ENCODE results near the gene AIG1. TPM values are rescaled to one million over a fixed set of nuclear protein-coding genes. Genes with fewer than 3 reads are reported as not detected.

Gene AIG1
- total RNA-seq, 1 donor from 2014 or later = 29.6 TPM

DNA sequence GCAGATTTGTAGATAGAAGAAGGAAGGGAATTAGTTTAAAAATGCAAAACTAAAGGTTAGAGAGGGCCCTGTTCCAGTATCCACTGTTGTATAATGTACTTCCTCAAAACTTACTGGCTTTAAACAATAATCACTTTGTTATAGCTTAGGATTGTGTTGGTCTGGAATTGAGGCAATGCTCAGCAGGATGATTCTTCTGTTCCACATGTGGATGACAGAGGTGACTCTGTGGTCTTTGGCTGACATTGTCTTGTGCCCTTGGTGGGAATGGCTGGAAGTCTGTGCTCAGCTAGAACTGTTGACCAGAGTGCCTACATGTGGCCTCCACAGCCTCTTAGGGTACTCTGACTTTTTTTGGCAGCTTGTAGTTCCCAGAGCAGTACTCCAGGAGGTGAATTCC, 143.4 kb downstream of the AIG1 start:
- intact Hi-C loops (cut with DNase I) = no loop called here
- no peaks in the 10 kb centered on the region for H3K4me1 ChIP-seq
- H3K36me3 ChIP-seq = no peaks in the 10 kb centered on the region
- TF ChIP-seq, protein P1, sequence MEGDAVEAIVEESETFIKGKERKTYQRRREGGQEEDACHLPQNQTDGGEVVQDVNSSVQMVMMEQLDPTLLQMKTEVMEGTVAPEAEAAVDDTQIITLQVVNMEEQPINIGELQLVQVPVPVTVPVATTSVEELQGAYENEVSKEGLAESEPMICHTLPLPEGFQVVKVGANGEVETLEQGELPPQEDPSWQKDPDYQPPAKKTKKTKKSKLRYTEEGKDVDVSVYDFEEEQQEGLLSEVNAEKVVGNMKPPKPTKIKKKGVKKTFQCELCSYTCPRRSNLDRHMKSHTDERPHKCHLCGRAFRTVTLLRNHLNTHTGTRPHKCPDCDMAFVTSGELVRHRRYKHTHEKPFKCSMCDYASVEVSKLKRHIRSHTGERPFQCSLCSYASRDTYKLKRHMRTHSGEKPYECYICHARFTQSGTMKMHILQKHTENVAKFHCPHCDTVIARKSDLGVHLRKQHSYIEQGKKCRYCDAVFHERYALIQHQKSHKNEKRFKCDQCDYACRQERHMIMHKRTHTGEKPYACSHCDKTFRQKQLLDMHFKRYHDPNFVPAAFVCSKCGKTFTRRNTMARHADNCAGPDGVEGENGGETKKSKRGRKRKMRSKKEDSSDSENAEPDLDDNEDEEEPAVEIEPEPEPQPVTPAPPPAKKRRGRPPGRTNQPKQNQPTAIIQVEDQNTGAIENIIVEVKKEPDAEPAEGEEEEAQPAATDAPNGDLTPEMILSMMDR (IDR thresholded peaks at IDR 0.05) = no peak
- H3K27ac ChIP-seq = no peak overlapping the region
- peaks cover 4% of the 10 kb centered on the region for H3K9me3 ChIP-seq
- no peaks in the 10 kb centered on the region for H3K27me3 ChIP-seq (ENCODE audit: low read depth)
- no peak overlapping the region for H3K4me3 ChIP-seq
- ATAC-seq (no peak), DNase-seq (no peak)

DNA sequence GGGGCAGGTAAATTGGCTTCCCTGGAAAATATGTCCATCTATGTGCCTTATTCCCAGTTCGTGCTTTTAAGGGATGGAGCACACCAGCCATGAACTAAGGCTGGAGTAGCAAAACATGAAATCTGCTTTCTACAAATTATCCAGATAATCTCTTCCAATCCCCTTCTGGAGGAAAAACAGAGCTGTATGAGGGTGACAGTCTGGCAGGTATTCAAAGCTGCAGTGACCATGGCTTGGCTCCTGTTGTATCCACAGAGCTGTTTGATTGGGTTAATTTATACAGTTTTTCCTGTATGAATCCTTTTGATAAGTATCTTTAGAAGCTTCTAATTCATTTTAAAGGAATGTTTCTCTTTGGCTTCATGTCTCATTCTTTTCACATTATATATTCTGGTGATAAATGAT, 144.4 kb downstream of the AIG1 start:
- H3K36me3 ChIP-seq = no peaks in the 10 kb centered on the region
- intact Hi-C loops (cut with DNase I) = no loop called here
- H3K27ac ChIP-seq = no peak overlapping the region
- H3K4me1 ChIP-seq = no peaks in the 10 kb centered on the region
- DNase-seq (no peak), ATAC-seq (no peak)
- no peak overlapping the region for H3K4me3 ChIP-seq
- H3K9me3 ChIP-seq = peaks cover 4% of the 10 kb centered on the region
- H3K27me3 ChIP-seq (ENCODE audit: low read depth) = no peaks in the 10 kb centered on the region
- TF ChIP-seq, protein P1 (IDR thresholded peaks at IDR 0.05) = no peak

DNA sequence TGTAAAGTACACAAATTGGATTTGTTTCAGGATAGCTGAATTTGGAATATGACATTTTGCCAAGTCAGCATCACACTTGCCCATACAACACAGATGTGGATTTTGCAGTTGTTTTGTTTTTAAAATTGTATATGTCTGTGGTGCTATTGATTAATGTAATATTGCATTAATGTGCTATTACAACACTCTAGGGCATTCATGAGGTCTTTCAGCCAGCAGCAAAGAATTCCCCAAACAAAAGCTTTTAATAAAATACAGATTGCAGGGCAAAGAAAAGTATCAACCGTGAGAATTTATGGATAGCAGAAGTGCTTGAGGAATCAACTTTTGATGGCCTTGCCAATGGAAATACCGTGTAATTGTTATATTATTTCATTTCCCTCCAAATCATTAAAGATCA, 144.9 kb downstream of the AIG1 start:
- no peak for ATAC-seq
- no peaks in the 10 kb centered on the region for H3K27me3 ChIP-seq (ENCODE audit: low read depth)
- H3K27ac ChIP-seq = no peak overlapping the region
- no peaks in the 10 kb centered on the region for H3K36me3 ChIP-seq
- H3K4me1 ChIP-seq = no peaks in the 10 kb centered on the region
- peaks cover 4% of the 10 kb centered on the region for H3K9me3 ChIP-seq
- H3K4me3 ChIP-seq = no peak overlapping the region
- intact Hi-C loops (cut with DNase I) = no loop called here
- TF ChIP-seq, protein P1 (IDR thresholded peaks at IDR 0.05) = no peak
- no peak for DNase-seq

DNA sequence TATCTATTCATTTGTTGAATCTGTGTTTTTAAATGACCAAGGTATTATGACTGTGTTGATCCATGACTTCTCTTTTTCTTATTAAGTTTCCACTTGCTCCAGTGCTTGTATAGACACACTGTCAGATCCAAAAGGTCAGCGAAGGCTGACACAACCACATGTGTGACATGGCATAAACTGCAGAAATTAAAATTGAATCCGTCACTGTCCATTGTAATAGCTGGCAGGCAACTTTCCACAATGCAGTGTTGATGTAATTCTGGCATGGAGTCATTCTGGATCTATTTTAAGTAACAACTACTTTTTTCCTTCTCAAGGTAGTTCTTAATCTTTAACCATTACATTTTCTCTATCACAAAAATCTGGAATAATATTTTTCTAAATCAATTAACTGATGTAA, 145.3 kb downstream of the AIG1 start:
- Histone ChIP-seq H3K27ac (no peak overlapping the region), H3K9me3 (peaks cover 4% of the 10 kb centered on the region), H3K36me3 (no peaks in the 10 kb centered on the region), H3K4me3 (no peak overlapping the region), H3K4me1 (no peaks in the 10 kb centered on the region), H3K27me3 (ENCODE audit: low read depth) (no peaks in the 10 kb centered on the region)
- ATAC-seq (no peak), DNase-seq (no peak)
- intact Hi-C loops (cut with DNase I) = no loop called here
- TF ChIP-seq, protein P1 (IDR thresholded peaks at IDR 0.05) = no peak

DNA sequence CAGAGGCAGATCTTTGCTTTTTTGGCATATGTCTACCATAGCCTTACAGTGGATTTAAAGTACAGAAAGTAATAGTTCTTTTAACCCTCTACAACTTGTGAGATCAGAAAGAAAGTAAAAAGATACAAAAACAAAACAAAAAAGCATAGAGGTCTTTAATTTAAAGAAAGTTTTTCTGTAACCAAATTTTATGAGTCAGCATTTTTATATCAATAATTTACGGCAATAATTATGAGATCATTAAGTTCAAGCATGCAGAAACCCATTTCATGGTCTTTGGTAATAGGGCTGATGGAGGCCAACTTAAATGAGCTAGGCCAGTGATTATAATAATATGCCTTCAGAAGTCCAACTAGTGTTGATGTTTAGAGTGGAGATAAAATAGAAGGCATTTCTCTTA, 145.9 kb downstream of the AIG1 start:
- TF ChIP-seq, protein P1 (IDR thresholded peaks at IDR 0.05) = no peak
- Histone ChIP-seq H3K4me3 (no peak overlapping the region), H3K36me3 (no peaks in the 10 kb centered on the region), H3K9me3 (peaks cover 4% of the 10 kb centered on the region), H3K4me1 (no peaks in the 10 kb centered on the region), H3K27me3 (ENCODE audit: low read depth) (no peaks in the 10 kb centered on the region), H3K27ac (no peak overlapping the region)
- ATAC-seq = no peak
- intact Hi-C loops (cut with DNase I) = no loop called here
- no peak for DNase-seq

DNA sequence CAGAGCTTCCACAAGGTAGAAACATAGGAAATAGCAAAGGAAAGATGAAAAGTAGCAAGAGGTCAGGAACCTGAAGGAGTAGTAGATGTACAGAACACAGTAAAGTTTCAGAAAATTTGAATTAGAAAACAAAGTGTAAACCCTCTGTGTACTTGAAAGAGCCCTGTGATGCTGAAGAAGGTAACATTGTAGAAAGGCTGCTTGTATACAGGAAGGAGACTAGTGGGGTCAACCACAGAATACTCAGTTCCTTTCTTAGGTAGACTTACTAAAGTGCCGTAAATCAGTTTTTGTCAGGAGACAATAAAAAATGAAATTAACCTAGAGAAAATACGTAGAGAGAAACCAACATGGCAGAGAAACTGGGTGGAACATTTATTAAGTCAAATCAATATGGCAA, 149.7 kb downstream of the AIG1 start:
- Histone ChIP-seq H3K4me3 (no peak overlapping the region), H3K27me3 (ENCODE audit: low read depth) (no peaks in the 10 kb centered on the region), H3K9me3 (no peaks in the 10 kb centered on the region), H3K36me3 (no peaks in the 10 kb centered on the region), H3K4me1 (peaks cover 4% of the 10 kb centered on the region), H3K27ac (no peak overlapping the region)
- DNase-seq (no peak), ATAC-seq (no peak)
- TF ChIP-seq, protein P1 (IDR thresholded peaks at IDR 0.05) = no peak
- intact Hi-C loops (cut with DNase I) = no loop called here

Data from lower lobe of right lung (tissue), 2 donors.